DND-41 (cell line): ENCODE results near the gene LIME1.

Experiments used
- ATAC-seq: fragments of 200-7000 bp; cut with Tn5 transposase; 3 replicates; pipeline ENCODE4 v1.9.1; 2021; ENCODE audit warnings: low read depth; ENCODE audit not compliant: insufficient read depth
- DNase-seq: peaks from one replicate; pipeline ENCODE4 v3.0.0-alpha.2; 2020
- H2AFZ ChIP-seq: 2 replicates; pipeline ENCODE4 v1.6.0; 2012; ENCODE audit warnings: low read depth, low read length
- H3K27ac ChIP-seq: 2 replicates; pipeline ENCODE4 v1.5.1; 2012; ENCODE audit warnings: low read length, inconsistent platforms
- H3K27me3 ChIP-seq: fragments of 200-600 bp; sonication (generic); 2 replicates; pipeline ENCODE4 v1.6.0; 2012; ENCODE audit warnings: low read length, mild to moderate bottlenecking, inconsistent platforms; ENCODE audit not compliant: insufficient read depth, poor library complexity
- H3K36me3 ChIP-seq: 2 replicates; pipeline ENCODE4 v1.5.1; 2012; ENCODE audit warnings: low read length, inconsistent platforms; ENCODE audit not compliant: insufficient read depth
- H3K4me1 ChIP-seq: 2 replicates; pipeline ENCODE4 v1.5.1; 2012; ENCODE audit warnings: mild to moderate bottlenecking, low read length; ENCODE audit not compliant: insufficient read depth
- H3K4me2 ChIP-seq: 2 replicates; pipeline ENCODE4 v1.6.0; 2012; ENCODE audit warnings: mild to moderate bottlenecking, moderate library complexity, low read length, inconsistent platforms; ENCODE audit not compliant: insufficient read depth
- H3K4me3 ChIP-seq, 2 experiments: fragments of 200-600 bp in 1 of 2; shearing (Covaris generic) in 1 of 2; 2 replicates each; pipeline ENCODE4 v1.5.1; 2012 to 2016; ENCODE audit warnings: inconsistent platforms in 2 of 2, low read length in 2 of 2, mild to moderate bottlenecking in 2 of 2, low read depth in 1 of 2, moderate library complexity in 1 of 2
- H3K79me2 ChIP-seq: 2 replicates; pipeline ENCODE4 v1.6.0; 2012; ENCODE audit warnings: low read length, inconsistent platforms; ENCODE audit not compliant: insufficient read depth
- H3K9ac ChIP-seq: 2 replicates; pipeline ENCODE4 v1.6.0; 2012; ENCODE audit warnings: low read depth, mild to moderate bottlenecking, inconsistent platforms, low read length, moderate library complexity
- H3K9me3 ChIP-seq: 2 replicates; pipeline ENCODE4 v1.5.1; 2012; ENCODE audit warnings: low read length, moderate library complexity, mild to moderate bottlenecking, inconsistent platforms; ENCODE audit not compliant: insufficient read depth, severe bottlenecking
- H4K20me1 ChIP-seq: 2 replicates; pipeline ENCODE4 v1.6.0; 2012; ENCODE audit warnings: low read length; ENCODE audit not compliant: insufficient read depth
- CTCF ChIP-seq: IDR thresholded peaks from 2 replicates; pipeline ENCODE4 v1.5.1; 2012; ENCODE audit warnings: borderline replicate concordance, low read length, moderate library complexity, mild to moderate bottlenecking; ENCODE audit not compliant: poor library complexity, severe bottlenecking; ENCODE audit errors: extremely low read depth
- EZH2 ChIP-seq: IDR thresholded peaks from 3 replicates; pipeline ENCODE4 v1.6.1; 2012; ENCODE audit warnings: borderline replicate concordance, low read depth, mild to moderate bottlenecking, moderate library complexity, low read length, inconsistent platforms; ENCODE audit not compliant: severe bottlenecking

LIME1 gene

GRCh38 chr20:63696306-63696627, 40.2 kb upstream of the LIME1 start:
- TF ChIP-seq CTCF = no peak
- TF ChIP-seq EZH2 = no peak
- DNase-seq = peak; percentile 59
- Histone ChIP-seq H3K36me3 (peaks cover 64% of the 10 kb centered on the region), H3K27ac (0 out of 2 replicates have a peak overlapping the region, but pooled peaks have one; percentile 32), H3K79me2 (no peaks in the 10 kb centered on the region), H3K9me3 (no peaks in the 10 kb centered on the region), H3K27me3 (no peaks in the 10 kb centered on the region), H3K4me1 (no peaks in the 10 kb centered on the region), H3K4me2 (no peak overlapping the region), H3K9ac (no peak overlapping the region), H4K20me1 (peaks cover 37% of the 10 kb centered on the region), H2AFZ (no peak overlapping the region), H3K4me3 (no peak overlapping the region)
- peak; percentile 53 for ATAC-seq

GRCh38 chr20:63696628-63697356, 39.7 kb upstream of the LIME1 start, which contains the start of gene TNFRSF6B:
Gene TNFRSF6B, plus strand, starts transcription at chr20:63696652. Its CDS starts 116 bp downstream, at chr20:63696768.
- no peaks in the 10 kb centered on the region for H3K9me3 ChIP-seq
- DNase-seq (no peak), ATAC-seq (peak; percentile 3)
- no peak within 1 kb of the TSS for H2AFZ ChIP-seq
- 0 out of 2 replicates have a peak within 1 kb of the TSS, but pooled peaks have one; percentile 32 for H3K27ac ChIP-seq
- H3K4me2 ChIP-seq = no peak within 1 kb of the TSS
- TF ChIP-seq EZH2 (no peak), CTCF (no peak)
- H3K4me1 ChIP-seq = no peaks in the 10 kb centered on the region
- peaks cover 38% of the 10 kb centered on the region for H4K20me1 ChIP-seq
- no peak within 1 kb of the TSS for H3K4me3 ChIP-seq
- H3K9ac ChIP-seq = no peak within 1 kb of the TSS
- H3K36me3 ChIP-seq = peaks cover 59% of the 10 kb centered on the region
- no peaks in the 10 kb centered on the region for H3K27me3 ChIP-seq
- H3K79me2 ChIP-seq = no peaks in the 10 kb centered on the region

GRCh38 chr20:63697357-63697867, 39.1 kb upstream of the LIME1 start:
- Histone ChIP-seq H3K27ac (no peak overlapping the region), H3K4me1 (no peaks in the 10 kb centered on the region), H2AFZ (no peak overlapping the region), H4K20me1 (peaks cover 40% of the 10 kb centered on the region), H3K9me3 (no peaks in the 10 kb centered on the region), H3K4me3 (no peak overlapping the region), H3K4me2 (no peak overlapping the region), H3K79me2 (no peaks in the 10 kb centered on the region), H3K9ac (no peak overlapping the region), H3K36me3 (peaks cover 59% of the 10 kb centered on the region), H3K27me3 (no peaks in the 10 kb centered on the region)
- TF ChIP-seq CTCF (no peak), EZH2 (no peak)
- peak; percentile 10 for ATAC-seq
- no peak for DNase-seq
